DOHH2 (cell line): ENCODE results near the gene RPS6KA2.

Source experiments
- H3F3A ChIP-seq: fragments of 200-600 bp; sonication (generic), shearing (Covaris generic); 2 replicates; pipeline ENCODE4 v1.6.0; 2016; ENCODE audit warnings: antibody characterized with exemption, mild to moderate bottlenecking; ENCODE audit not compliant: control insufficient read depth, insufficient read depth
- H3K27ac ChIP-seq: fragments of 200-600 bp; sonication (generic); 2 replicates; pipeline ENCODE4 v1.5.1; 2014; ENCODE audit warnings: low read depth, mild to moderate bottlenecking, low read length, moderate library complexity
- H3K27me3 ChIP-seq: fragments of 200-600 bp; sonication (generic); 2 replicates; pipeline ENCODE4 v1.6.1; 2014; ENCODE audit warnings: mild to moderate bottlenecking, low read length, mixed read lengths; ENCODE audit not compliant: control insufficient read depth
- H3K36me3 ChIP-seq: fragments of 200-600 bp; sonication (generic); 2 replicates; pipeline ENCODE4 v1.6.1; 2014; ENCODE audit warnings: mild to moderate bottlenecking, low read length, moderate library complexity, mixed read lengths; ENCODE audit not compliant: control insufficient read depth
- H3K4me1 ChIP-seq: fragments of 200-600 bp; sonication (generic); 2 replicates; pipeline ENCODE4 v1.6.1; 2014; ENCODE audit warnings: mild to moderate bottlenecking, low read length, mixed read lengths; ENCODE audit not compliant: control insufficient read depth
- H3K4me2 ChIP-seq: fragments of 200-600 bp; sonication (generic); 2 replicates; pipeline ENCODE4 v1.6.0; 2014; ENCODE audit warnings: mild to moderate bottlenecking, low read length, moderate library complexity
- H3K4me3 ChIP-seq: fragments of 200-600 bp; sonication (generic); 2 replicates; pipeline ENCODE4 v1.5.1; 2014; ENCODE audit warnings: mild to moderate bottlenecking, low read length, mixed read lengths
- H3K79me2 ChIP-seq: fragments of 200-600 bp; sonication (generic); 2 replicates; pipeline ENCODE4 v1.6.1; 2014; ENCODE audit warnings: mild to moderate bottlenecking, low read length, mixed read lengths; ENCODE audit not compliant: control insufficient read depth
- H3K9me2 ChIP-seq: fragments of 200-600 bp; sonication (generic); replicated peaks from 2 replicates; pipeline ENCODE4 v1.6.1; 2014; ENCODE audit warnings: mild to moderate bottlenecking, low read length, mixed read lengths; ENCODE audit not compliant: control insufficient read depth
- H3K9me3 ChIP-seq: fragments of 200-600 bp; sonication (generic); 2 replicates; pipeline ENCODE4 v1.6.1; 2014; ENCODE audit warnings: antibody characterized with exemption, low read length, mixed read lengths; ENCODE audit not compliant: control insufficient read depth, insufficient read depth
- H4K20me1 ChIP-seq: fragments of 200-600 bp; sonication (generic); 2 replicates; pipeline ENCODE4 v1.6.0; 2014; ENCODE audit warnings: low read depth, mild to moderate bottlenecking, antibody characterized with exemption, low read length, moderate library complexity; ENCODE audit not compliant: control insufficient read depth, insufficient read depth
- EZH2phosphoT487 ChIP-seq: fragments of 200-600 bp; sonication (generic); IDR thresholded peaks from 2 replicates; pipeline ENCODE4 v1.6.1; 2017; ENCODE audit warnings: borderline replicate concordance, mild to moderate bottlenecking, antibody characterized with exemption, low read length, moderate library complexity, mixed read lengths
- TF ChIP-seq, protein P1 (sequence below): fragments of 200-600 bp; sonication (generic); IDR thresholded peaks from one replicate; pipeline ENCODE4 v1.5.1; 2014; ENCODE audit warnings: antibody characterized with exemption, mild to moderate bottlenecking, low read depth, low read length; ENCODE audit not compliant: poor library complexity, severe bottlenecking

RPS6KA2 gene

DNA sequence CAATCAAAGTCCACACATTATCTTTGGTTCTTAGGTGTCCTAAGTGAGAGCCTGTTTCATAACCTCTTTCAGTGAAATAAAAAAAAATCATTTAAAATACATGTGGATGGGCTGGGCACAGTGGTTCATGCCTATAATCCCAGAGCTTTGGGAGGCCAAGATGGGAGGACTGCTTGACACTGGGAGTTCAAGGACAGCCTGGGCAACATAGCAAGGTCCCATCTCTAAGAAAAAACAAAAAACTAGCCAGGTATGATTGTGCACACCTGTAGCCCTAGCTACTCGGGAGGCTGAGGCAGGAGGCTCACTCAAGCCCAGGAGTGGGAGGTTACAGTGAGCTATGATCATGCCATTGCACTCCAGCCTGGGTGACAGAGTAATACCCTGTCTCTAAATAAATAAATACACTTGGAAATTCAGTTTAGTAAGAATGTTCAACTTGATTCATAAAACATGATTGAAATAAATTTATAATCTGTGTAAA, 247.9 kb downstream of the RPS6KA2 start:
- H3K9me3 ChIP-seq, result no peaks in the 10 kb centered on the region
- H3K36me3 ChIP-seq, result no peaks in the 10 kb centered on the region
- H3K4me1 ChIP-seq, result peaks cover 21% of the 10 kb centered on the region
- no peak for TF ChIP-seq EZH2phosphoT487
- TF ChIP-seq, protein P1, sequence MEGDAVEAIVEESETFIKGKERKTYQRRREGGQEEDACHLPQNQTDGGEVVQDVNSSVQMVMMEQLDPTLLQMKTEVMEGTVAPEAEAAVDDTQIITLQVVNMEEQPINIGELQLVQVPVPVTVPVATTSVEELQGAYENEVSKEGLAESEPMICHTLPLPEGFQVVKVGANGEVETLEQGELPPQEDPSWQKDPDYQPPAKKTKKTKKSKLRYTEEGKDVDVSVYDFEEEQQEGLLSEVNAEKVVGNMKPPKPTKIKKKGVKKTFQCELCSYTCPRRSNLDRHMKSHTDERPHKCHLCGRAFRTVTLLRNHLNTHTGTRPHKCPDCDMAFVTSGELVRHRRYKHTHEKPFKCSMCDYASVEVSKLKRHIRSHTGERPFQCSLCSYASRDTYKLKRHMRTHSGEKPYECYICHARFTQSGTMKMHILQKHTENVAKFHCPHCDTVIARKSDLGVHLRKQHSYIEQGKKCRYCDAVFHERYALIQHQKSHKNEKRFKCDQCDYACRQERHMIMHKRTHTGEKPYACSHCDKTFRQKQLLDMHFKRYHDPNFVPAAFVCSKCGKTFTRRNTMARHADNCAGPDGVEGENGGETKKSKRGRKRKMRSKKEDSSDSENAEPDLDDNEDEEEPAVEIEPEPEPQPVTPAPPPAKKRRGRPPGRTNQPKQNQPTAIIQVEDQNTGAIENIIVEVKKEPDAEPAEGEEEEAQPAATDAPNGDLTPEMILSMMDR, result no peak
- H3K27me3 ChIP-seq, result no peaks in the 10 kb centered on the region
- H3K9me2 ChIP-seq, result no peaks in the 10 kb centered on the region
- H3K79me2 ChIP-seq, result peaks cover 58% of the 10 kb centered on the region
- H3K4me2 ChIP-seq, result no peak overlapping the region
- no peaks in the 10 kb centered on the region for H4K20me1 ChIP-seq
- peaks cover 4% of the 10 kb centered on the region; the same call in 1 of the 2 replicates for H3F3A ChIP-seq
- H3K27ac ChIP-seq, result no peak overlapping the region
- H3K4me3 ChIP-seq, result no peak overlapping the region

DNA sequence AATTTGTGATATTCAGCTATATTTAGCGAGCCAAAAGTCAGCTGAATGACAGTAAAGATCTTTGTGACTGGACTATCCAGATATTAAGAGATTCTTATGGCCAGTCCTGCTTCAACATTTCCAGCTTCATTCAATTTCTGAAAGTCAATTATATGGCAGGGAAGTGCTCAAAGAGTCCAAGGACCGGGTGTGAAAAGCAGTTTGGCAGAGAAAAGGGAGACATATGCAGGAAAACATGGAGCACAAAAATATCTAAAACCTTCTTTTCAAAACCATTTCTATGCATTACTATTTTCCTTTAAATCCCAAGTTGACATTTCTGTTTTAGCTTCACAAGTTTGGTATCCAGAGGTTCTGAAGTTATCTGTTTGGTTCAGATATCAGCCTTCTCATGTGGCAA, 249.3 kb downstream of the RPS6KA2 start:
- peaks cover 19% of the 10 kb centered on the region for H3K4me1 ChIP-seq
- no peak overlapping the region for H3K4me3 ChIP-seq
- TF ChIP-seq, protein P1, result no peak
- no peak for TF ChIP-seq EZH2phosphoT487
- H4K20me1 ChIP-seq, result no peaks in the 10 kb centered on the region
- H3K4me2 ChIP-seq, result no peak overlapping the region
- H3K36me3 ChIP-seq, result no peaks in the 10 kb centered on the region
- H3K27me3 ChIP-seq, result no peaks in the 10 kb centered on the region
- no peaks in the 10 kb centered on the region for H3K9me3 ChIP-seq
- no peak overlapping the region for H3K27ac ChIP-seq
- peaks cover 49% of the 10 kb centered on the region for H3K79me2 ChIP-seq
- H3F3A ChIP-seq, result peaks cover 4% of the 10 kb centered on the region; the same call in 1 of the 2 replicates
- no peaks in the 10 kb centered on the region for H3K9me2 ChIP-seq

DNA sequence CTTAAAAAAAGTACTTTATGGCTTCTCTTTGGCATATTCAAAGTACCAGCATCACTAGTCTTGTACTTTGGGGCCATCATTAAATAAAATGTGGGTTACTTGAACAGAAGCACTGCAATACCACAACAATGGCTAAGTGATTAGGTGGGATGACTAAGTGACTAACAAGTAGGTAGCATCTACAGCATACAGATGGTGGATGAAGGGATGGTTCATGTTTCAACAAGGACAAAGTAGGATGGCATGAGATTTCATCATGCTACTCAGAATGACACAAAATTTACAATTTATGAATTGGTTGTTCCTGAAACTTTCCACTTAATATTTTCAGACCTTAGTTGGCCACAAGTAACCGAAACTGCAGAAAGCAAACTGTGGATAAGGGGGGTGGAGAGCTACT, 252.0 kb downstream of the RPS6KA2 start:
- Histone ChIP-seq H3K27me3 (no peaks in the 10 kb centered on the region), H3K4me3 (no peak overlapping the region), H3F3A (peaks cover 3% of the 10 kb centered on the region; the same call in 1 of the 2 replicates), H3K27ac (no peak overlapping the region), H3K9me3 (no peaks in the 10 kb centered on the region), H3K4me2 (no peak overlapping the region), H3K79me2 (peaks cover 25% of the 10 kb centered on the region), H3K9me2 (no peaks in the 10 kb centered on the region), H3K36me3 (no peaks in the 10 kb centered on the region), H3K4me1 (peaks cover 5% of the 10 kb centered on the region), H4K20me1 (no peaks in the 10 kb centered on the region)
- TF ChIP-seq, protein P1, result no peak
- no peak for TF ChIP-seq EZH2phosphoT487
